Myometrial cell (primary cell): ENCODE results near the gene GPR107. TPM values are rescaled to one million over a fixed set of nuclear protein-coding genes. Genes with fewer than 3 reads are reported as not detected.

ENCODE experiments used
- total RNA-seq: library from RNA; depleted of rRNA; stranded (reverse); fragments of >200 nt; gene quantifications from 2 replicates; pipeline ENCODE4 v1.2.3, GENCODE V29; 2015

Gene GPR107
- 23.1 and 26.6 TPM in 2 replicates for total RNA-seq

DNA sequence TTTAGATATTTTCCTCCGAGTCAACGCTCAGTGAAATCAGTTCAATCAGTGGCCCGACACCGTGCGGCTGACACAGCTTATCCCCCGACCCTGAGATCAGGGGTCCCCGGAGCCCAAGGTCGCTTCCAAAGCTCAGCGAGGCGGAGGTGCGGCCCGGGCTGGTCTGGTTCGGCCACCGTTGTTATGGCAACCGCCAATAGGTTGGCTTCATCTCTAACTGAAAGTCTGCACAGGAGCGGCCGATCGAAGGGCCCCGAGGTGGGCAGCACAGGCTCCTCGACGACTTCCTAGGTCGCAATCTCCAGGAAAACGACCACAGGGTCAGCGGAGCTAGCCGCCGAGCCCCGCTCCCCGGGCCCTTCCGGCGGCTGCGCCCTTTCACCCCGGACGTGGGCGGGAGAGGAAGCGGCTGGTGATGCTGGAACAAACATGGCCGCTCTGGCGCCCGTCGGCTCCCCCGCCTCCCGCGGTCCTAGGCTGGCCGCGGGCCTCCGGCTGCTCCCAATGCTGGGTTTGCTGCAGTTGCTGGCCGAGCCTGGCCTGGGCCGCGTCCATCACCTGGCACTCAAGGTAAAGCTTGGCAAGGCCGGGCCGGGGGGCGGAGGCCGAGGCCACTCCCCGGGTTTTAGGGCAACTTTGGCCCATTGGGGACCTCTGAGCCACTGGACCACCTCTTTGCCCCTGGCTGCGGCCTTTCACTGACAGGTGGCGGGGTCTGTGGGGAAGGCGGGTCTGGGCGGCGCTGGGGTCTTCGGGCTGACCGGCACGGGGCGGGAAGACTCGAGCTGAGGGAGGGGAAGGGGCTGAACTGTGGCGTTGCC lies at the start of gene GPR107:
TSS of gene GPR107 (plus strand) at position 403 of the 821 bp plus-strand sequence. CDS start at position 430, 27 bp downstream.

DNA sequence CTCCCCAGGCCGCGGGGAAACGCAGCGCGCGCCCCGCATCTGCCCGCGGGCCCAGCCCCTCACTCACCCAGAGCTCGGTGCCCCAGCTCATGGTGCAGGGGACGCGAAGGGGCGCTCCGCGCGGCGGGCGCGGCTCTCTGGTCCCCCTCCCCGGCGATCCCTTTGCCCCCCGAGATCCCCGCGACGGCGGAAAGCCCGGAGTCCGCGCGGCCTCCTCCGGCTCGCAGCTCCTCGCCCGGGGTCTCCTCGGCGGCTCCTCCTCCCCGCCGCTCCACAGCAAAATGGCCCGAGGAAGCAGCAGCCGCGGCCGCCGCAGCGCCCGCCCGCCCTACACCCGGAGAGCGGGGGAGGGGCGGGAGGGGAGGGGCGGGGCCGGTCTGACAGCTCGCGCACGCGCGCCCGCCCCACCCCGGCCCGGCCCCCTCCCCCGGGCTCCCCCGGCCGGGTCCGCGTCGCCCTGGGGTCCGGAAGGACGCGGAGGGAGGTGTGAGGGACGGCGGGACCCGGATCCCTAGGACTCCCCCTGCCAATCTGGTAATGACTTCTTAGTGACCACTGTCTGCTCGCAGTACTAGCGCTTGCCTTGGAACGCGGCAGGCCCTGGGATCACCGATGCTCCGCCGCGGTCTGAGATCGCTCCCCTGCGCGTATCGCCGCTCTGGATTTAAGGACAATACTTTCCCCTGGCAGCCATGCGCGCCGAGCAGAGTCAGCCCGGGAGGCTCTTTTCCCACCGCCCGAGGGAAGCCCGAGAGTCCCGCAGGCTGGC lies 10.6 kb upstream of the GPR107 start, which contains the start of gene FNBP1:
TSS of gene FNBP1 (minus strand) at position 305 of the 769 bp plus-strand sequence. CDS start at position 91, 214 bp downstream.

DNA sequence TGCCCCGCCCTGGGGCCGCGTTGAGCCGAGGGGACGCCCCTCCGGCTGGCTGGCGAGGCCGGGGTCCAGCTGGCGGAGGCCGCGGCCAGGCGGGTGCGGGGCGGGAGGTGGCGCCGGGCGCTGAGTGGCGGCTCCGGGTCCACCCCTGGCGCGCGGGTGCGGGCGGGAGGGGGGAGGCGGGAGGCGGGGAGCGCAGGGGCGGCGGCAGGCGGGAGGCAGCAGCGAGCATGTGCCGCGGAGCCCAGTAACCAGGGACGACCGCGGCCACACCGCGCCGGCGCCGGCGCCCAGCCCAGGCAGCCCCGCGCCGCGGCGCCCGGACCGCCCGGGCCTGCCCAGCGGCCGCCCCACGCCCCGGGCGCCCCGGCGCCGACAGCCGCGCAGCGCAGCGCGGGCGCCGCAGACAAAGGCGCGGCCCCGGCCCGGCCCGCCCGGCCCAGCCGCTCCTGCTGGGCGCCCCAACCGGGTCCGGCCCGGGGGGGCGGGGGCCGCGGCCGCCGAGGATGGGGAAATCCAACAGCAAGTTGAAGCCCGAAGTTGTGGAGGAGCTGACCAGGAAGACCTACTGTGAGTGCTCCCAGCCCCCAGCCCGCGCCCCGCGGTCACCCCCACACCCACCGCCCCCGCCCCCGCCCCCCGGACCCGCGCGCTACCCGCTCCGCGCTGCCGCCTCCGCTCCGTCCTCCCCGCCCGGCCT lies 118.6 kb downstream of the GPR107 start, which contains the start of gene NCS1:
TSS of gene NCS1 (plus strand) at position 244 of the 697 bp plus-strand sequence. CDS start at position 504, 260 bp downstream.

Other genes with a start within 250 kb of the GPR107 start
- gene TOR1A, start 229.8 kb upstream of the GPR107 start, total RNA-seq = 70.7 and 101 TPM in 2 replicates
- gene C9orf78, start 218.6 kb upstream of the GPR107 start, total RNA-seq = 40.4 and 49.3 TPM in 2 replicates
- 17.5 and 26.2 TPM in 2 replicates for gene USP20, start 218.4 kb upstream of the GPR107 start, total RNA-seq
- 11.2 and 16.7 TPM in 2 replicates for gene FNBP1, start 10.7 kb upstream of the GPR107 start, total RNA-seq
- 49.6 and 50.2 TPM in 2 replicates for gene NCS1, start 118.5 kb downstream of the GPR107 start, total RNA-seq
- gene HMCN2, start 211.9 kb downstream of the GPR107 start, total RNA-seq = not detected in 2 replicates